ENCODE data around the gene ALDH3B1.
"Not testable (repeated sequence)": the region's sequence is repeated elsewhere in the genome, so short reads cannot be mapped to it uniquely, and the experiment has no call there.

GRCh38 chr11:67964746-67965145, 45.4 kb upstream of the ALDH3B1 start:
- TF ChIP-seq POLR2A (IDR thresholded peaks at IDR 0.05; ENCODE audit: low read depth, low read length); CTCF (conservative IDR thresholded peaks at IDR 0.05; ENCODE audit: low read depth, low read length); BHLHE40 (IDR thresholded peaks at IDR 0.05; ENCODE audit: low read depth, low read length); CHD1 (IDR thresholded peaks at IDR 0.05; ENCODE audit: low read depth, low read length); RAD21 (IDR thresholded peaks at IDR 0.05; ENCODE audit: low read length); CEBPB (IDR thresholded peaks at IDR 0.05; ENCODE audit: low read depth, low read length); ELK1 (IDR thresholded peaks at IDR 0.05; ENCODE audit: borderline replicate concordance, low read depth, low read length); MXI1 (IDR thresholded peaks at IDR 0.05; ENCODE audit: borderline replicate concordance, low read depth, low read length); SMC3 (IDR thresholded peaks at IDR 0.05; ENCODE audit: low read depth, low read length); NFE2L2 (IDR thresholded peaks at IDR 0.05; ENCODE audit: low read depth, low read length); USF2 (IDR thresholded peaks at IDR 0.05; ENCODE audit: low read depth, low read length): not testable (repeated sequence)

All from IMR-90 (cell line).